Fibroblast of lung (primary cell): ENCODE measurements around the gene GRID2IP. TPM values are rescaled to one million over a fixed set of nuclear protein-coding genes. Genes with fewer than 3 reads are reported as not detected.

Experiments used
- DNase-seq, 2 donors: peaks; one replicate each; pipeline versions ENCODE4 v3.0.0 to v3.0.0-alpha.2; 2010; ENCODE audit warnings: low read depth in 2 of 2
- H2AFZ ChIP-seq: 2 replicates; pipeline ENCODE4 v1.5.1; 2012; ENCODE audit warnings: low read length, control low read depth, inconsistent platforms
- H3K27ac ChIP-seq: 2 replicates; pipeline ENCODE4 v1.5.1; 2011; ENCODE audit warnings: low read length, control low read depth; ENCODE audit not compliant: insufficient read depth
- H3K27me3 ChIP-seq: 2 replicates; pipeline ENCODE4 v1.5.1; 2011; ENCODE audit warnings: mild to moderate bottlenecking, low read length; ENCODE audit not compliant: control insufficient read depth, insufficient read depth
- H3K36me3 ChIP-seq: 2 replicates; pipeline ENCODE4 v1.5.1; 2011; ENCODE audit warnings: low read length; ENCODE audit not compliant: control insufficient read depth, insufficient read depth
- H3K4me1 ChIP-seq: 2 replicates; pipeline ENCODE4 v1.5.1; 2011; ENCODE audit warnings: low read length; ENCODE audit not compliant: control insufficient read depth, insufficient read depth; ENCODE audit errors: extremely low read depth
- H3K4me2 ChIP-seq: 2 replicates; pipeline ENCODE4 v1.5.1; 2011; ENCODE audit warnings: low read length, control low read depth; ENCODE audit not compliant: insufficient read depth; ENCODE audit errors: extremely low read depth
- H3K4me3 ChIP-seq, 4 experiments: fragments of 200-600 bp in 1 of 4; sonication (generic) in 1 of 4; replicated peaks in 1 of 4; 2 replicates each; pipeline ENCODE4 v1.5.1; 2011 to 2016; ENCODE audit warnings: low read length in 4 of 4, low read depth in 3 of 4, mild to moderate bottlenecking in 3 of 4, control low read depth in 2 of 4, inconsistent platforms in 1 of 4, mixed read lengths in 1 of 4; ENCODE audit not compliant: insufficient read depth in 1 of 4; ENCODE audit errors: control extremely low read depth in 1 of 4
- H3K79me2 ChIP-seq: 2 replicates; pipeline ENCODE4 v1.5.1; 2012; ENCODE audit warnings: mild to moderate bottlenecking, low read length, inconsistent platforms; ENCODE audit not compliant: control insufficient read depth, insufficient read depth
- H3K9ac ChIP-seq: 2 replicates; pipeline ENCODE4 v1.5.1; 2011; ENCODE audit warnings: mild to moderate bottlenecking, low read length, control low read depth; ENCODE audit not compliant: insufficient read depth
- H3K9me3 ChIP-seq: 2 replicates; pipeline ENCODE4 v1.5.1; 2012; ENCODE audit warnings: low read depth, low read length; ENCODE audit not compliant: control insufficient read depth, insufficient read depth
- H4K20me1 ChIP-seq: 2 replicates; pipeline ENCODE4 v1.5.1; 2011; ENCODE audit warnings: low read length; ENCODE audit not compliant: control insufficient read depth, insufficient read depth; ENCODE audit errors: extremely low read depth
- EZH2 ChIP-seq: IDR thresholded peaks from 2 replicates; pipeline ENCODE4 v1.5.1; 2012; ENCODE audit warnings: low read length, control low read depth, mild to moderate bottlenecking; ENCODE audit errors: missing control alignments
- polyA plus RNA-seq, 2 donors: library from polyadenylated mRNA; depleted of rRNA in 1 of 2; stranded (reverse) in 1 of 2; unstranded in 1 of 2; fragments of >200 nt; gene quantifications; 2 replicates each; pipeline ENCODE4 v1.2.1, GENCODE V29; 2011 to 2012; ENCODE audit warnings: missing spikeins in 1 of 2
- total RNA-seq: library from RNA; depleted of rRNA; stranded (reverse); fragments of >200 nt; gene quantifications from 2 replicates; pipeline ENCODE4 v1.2.1, GENCODE V29; 2014
- TF ChIP-seq, protein P1 (sequence below), 2 donors: IDR thresholded peaks in 1 of 2; conservative IDR thresholded peaks in 1 of 2; 1 replicate in 1 of 2; 2 replicates in 1 of 2; pipeline ENCODE4 v1.5.1; 2011 to 2012; ENCODE audit warnings: low read length in 2 of 2, control low read depth in 1 of 2, inconsistent platforms in 1 of 2, low read depth in 1 of 2, mild to moderate bottlenecking in 1 of 2

Gene GRID2IP
- total and polyA plus RNA-seq, 2 donors (not counting 1 experiment from before 2014, with no cell fraction given): not detected

GRCh38 chr7:6547400-6547799, 3.9 kb downstream of the GRID2IP start:
- Histone ChIP-seq H3K79me2 (no peaks in the 10 kb centered on the region), H2AFZ (no peak overlapping the region), H3K9ac (no peak overlapping the region), H3K27ac (no peak overlapping the region), H3K9me3 (no peaks in the 10 kb centered on the region), H3K4me3 (no peak overlapping the region), H3K4me2 (no peak overlapping the region), H3K36me3 (no peaks in the 10 kb centered on the region), H3K4me1 (no peaks in the 10 kb centered on the region), H3K27me3 (no peaks in the 10 kb centered on the region), H4K20me1 (no peaks in the 10 kb centered on the region)
- no peak for TF ChIP-seq EZH2
- TF ChIP-seq, protein P1, sequence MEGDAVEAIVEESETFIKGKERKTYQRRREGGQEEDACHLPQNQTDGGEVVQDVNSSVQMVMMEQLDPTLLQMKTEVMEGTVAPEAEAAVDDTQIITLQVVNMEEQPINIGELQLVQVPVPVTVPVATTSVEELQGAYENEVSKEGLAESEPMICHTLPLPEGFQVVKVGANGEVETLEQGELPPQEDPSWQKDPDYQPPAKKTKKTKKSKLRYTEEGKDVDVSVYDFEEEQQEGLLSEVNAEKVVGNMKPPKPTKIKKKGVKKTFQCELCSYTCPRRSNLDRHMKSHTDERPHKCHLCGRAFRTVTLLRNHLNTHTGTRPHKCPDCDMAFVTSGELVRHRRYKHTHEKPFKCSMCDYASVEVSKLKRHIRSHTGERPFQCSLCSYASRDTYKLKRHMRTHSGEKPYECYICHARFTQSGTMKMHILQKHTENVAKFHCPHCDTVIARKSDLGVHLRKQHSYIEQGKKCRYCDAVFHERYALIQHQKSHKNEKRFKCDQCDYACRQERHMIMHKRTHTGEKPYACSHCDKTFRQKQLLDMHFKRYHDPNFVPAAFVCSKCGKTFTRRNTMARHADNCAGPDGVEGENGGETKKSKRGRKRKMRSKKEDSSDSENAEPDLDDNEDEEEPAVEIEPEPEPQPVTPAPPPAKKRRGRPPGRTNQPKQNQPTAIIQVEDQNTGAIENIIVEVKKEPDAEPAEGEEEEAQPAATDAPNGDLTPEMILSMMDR (conservative IDR thresholded peaks at IDR 0.05 in 1 of 2, IDR thresholded peaks at IDR 0.05 in 1 of 2; ENCODE audit: low read depth in 1 of 2, low read length in 2 of 2): no peak
- DNase-seq: no peak

- H3K27ac ChIP-seq: no peak overlapping the region
- H3K79me2 ChIP-seq: no peaks in the 10 kb centered on the region
- H4K20me1 ChIP-seq: no peaks in the 10 kb centered on the region
- no peaks in the 10 kb centered on the region for H3K4me1 ChIP-seq
- no peaks in the 10 kb centered on the region for H3K36me3 ChIP-seq
- H3K4me2 ChIP-seq: no peak overlapping the region
- H2AFZ ChIP-seq: no peak overlapping the region
- H3K4me3 ChIP-seq: no peak overlapping the region
- H3K9ac ChIP-seq: no peak overlapping the region
- no peaks in the 10 kb centered on the region for H3K9me3 ChIP-seq
- no peak for TF ChIP-seq EZH2
- no peak for DNase-seq
- H3K27me3 ChIP-seq: no peaks in the 10 kb centered on the region
These were observed 4.6 kb downstream of the GRID2IP start for GRCh38 chr7:6546498-6547251.

GRCh38 chr7:6545398-6546126, 5.7 kb downstream of the GRID2IP start:
- H2AFZ ChIP-seq: no peak overlapping the region
- no peaks in the 10 kb centered on the region for H3K9me3 ChIP-seq
- no peaks in the 10 kb centered on the region for H4K20me1 ChIP-seq
- H3K27me3 ChIP-seq: no peaks in the 10 kb centered on the region
- no peak overlapping the region for H3K27ac ChIP-seq
- H3K4me2 ChIP-seq: no peak overlapping the region
- H3K36me3 ChIP-seq: no peaks in the 10 kb centered on the region
- H3K79me2 ChIP-seq: no peaks in the 10 kb centered on the region
- H3K9ac ChIP-seq: no peak overlapping the region
- no peaks in the 10 kb centered on the region for H3K4me1 ChIP-seq
- no peak for TF ChIP-seq EZH2
- H3K4me3 ChIP-seq: no peak overlapping the region
- no peak for DNase-seq
